ENCODE measurements around the gene ANKRD40CL. TPM values are rescaled to one million over a fixed set of nuclear protein-coding genes. Genes with fewer than 3 reads are reported as not detected.

ANKRD40CL gene
- total and polyA plus RNA-seq, 8 donors = 0.15 to 1.4 (median 0.42) TPM; not detected in 2

- DNase-seq = no peak
- H3K4me1 ChIP-seq = no peaks in the 10 kb centered on the region
- ATAC-seq = no peak
- H3K27ac ChIP-seq = no peak overlapping the region
- no peaks in the 10 kb centered on the region for H3K9me3 ChIP-seq
- H3K4me3 ChIP-seq = no peak overlapping the region
- no peak for TF ChIP-seq CTCF (IDR thresholded peaks at IDR 0.05)
- no peaks in the 10 kb centered on the region for H3K27me3 ChIP-seq
- intact Hi-C loops (cut with DNase I) = no loop called here
- H3K36me3 ChIP-seq = peaks cover 7 to 100% of the 10 kb centered on the region in 2 donors
Measured at GRCh38 chr17:50749245-50749644, 18.1 kb downstream of the ANKRD40CL start.

GRCh38 chr17:50745631-50746030 is 21.7 kb downstream of the ANKRD40CL start:
- no peak for TF ChIP-seq CTCF (IDR thresholded peaks at IDR 0.05)
- ATAC-seq (no peak), DNase-seq (no peak)
- Histone ChIP-seq H3K36me3 (peaks cover 11 to 100% of the 10 kb centered on the region in 2 donors), H3K9me3 (no peaks in the 10 kb centered on the region), H3K4me1 (no peaks in the 10 kb centered on the region), H3K4me3 (no peak overlapping the region), H3K27me3 (no peaks in the 10 kb centered on the region), H3K27ac (no peak overlapping the region)
- intact Hi-C loops (cut with DNase I) = no loop called here

GRCh38 chr17:50739098-50739497 is 28.2 kb downstream of the ANKRD40CL start:
- no peak for ATAC-seq
- Histone ChIP-seq H3K4me3 (no peak overlapping the region), H3K4me1 (peaks cover 2 to 13% of the 10 kb centered on the region in 2 donors), H3K27me3 (no peaks in the 10 kb centered on the region), H3K27ac (no peak overlapping the region), H3K9me3 (no peaks in the 10 kb centered on the region), H3K36me3 (peaks cover 4 to 69% of the 10 kb centered on the region in 2 donors)
- intact Hi-C loops (cut with DNase I) = no loop called here
- no peak for TF ChIP-seq CTCF (IDR thresholded peaks at IDR 0.05)
- no peak for DNase-seq

- H3K27ac ChIP-seq = no peak overlapping the region
- no peak for TF ChIP-seq CTCF (IDR thresholded peaks at IDR 0.05)
- H3K9me3 ChIP-seq = no peaks in the 10 kb centered on the region
- H3K36me3 ChIP-seq = peaks cover 0 to 50% of the 10 kb centered on the region in 2 donors
- DNase-seq (no peak), ATAC-seq (no peak)
- peaks cover 2 to 23% of the 10 kb centered on the region in 2 donors for H3K4me1 ChIP-seq
- H3K27me3 ChIP-seq = no peaks in the 10 kb centered on the region
- H3K4me3 ChIP-seq = no peak overlapping the region
- intact Hi-C loops (cut with DNase I) = no loop called here
Measured at GRCh38 chr17:50737118-50737698, 30.1 kb downstream of the ANKRD40CL start.

- intact Hi-C loops (cut with DNase I) = no loop called here
- Histone ChIP-seq H3K27ac (no peak overlapping the region), H3K9me3 (no peaks in the 10 kb centered on the region), H3K4me1 (peaks cover 7 to 36% of the 10 kb centered on the region in 2 donors), H3K4me3 (no peak overlapping the region), H3K36me3 (peaks cover 0 to 31% of the 10 kb centered on the region in 2 donors), H3K27me3 (no peaks in the 10 kb centered on the region)
- ATAC-seq (no peak), DNase-seq (no peak)
- TF ChIP-seq CTCF (IDR thresholded peaks at IDR 0.05) = no peak
Measured at GRCh38 chr17:50735287-50735686, 32.0 kb downstream of the ANKRD40CL start.

Data from left lung (tissue), 10 donors.